IPS-18c (cell line): Measurements from ENCODE around the gene EPGN.

Experiments used
- H3K4me3 ChIP-seq: 2 replicates; pipeline ENCODE4 v1.7.0; 2013; ENCODE audit warnings: low read depth, mild to moderate bottlenecking, low read length, moderate library complexity; ENCODE audit not compliant: insufficient read depth
- H3K9me3 ChIP-seq: one replicate; pipeline ENCODE4 v1.6.1; 2013; ENCODE audit warnings: mild to moderate bottlenecking, low read length, moderate library complexity; ENCODE audit not compliant: control insufficient read depth, insufficient read depth

The EPGN gene

DNA sequence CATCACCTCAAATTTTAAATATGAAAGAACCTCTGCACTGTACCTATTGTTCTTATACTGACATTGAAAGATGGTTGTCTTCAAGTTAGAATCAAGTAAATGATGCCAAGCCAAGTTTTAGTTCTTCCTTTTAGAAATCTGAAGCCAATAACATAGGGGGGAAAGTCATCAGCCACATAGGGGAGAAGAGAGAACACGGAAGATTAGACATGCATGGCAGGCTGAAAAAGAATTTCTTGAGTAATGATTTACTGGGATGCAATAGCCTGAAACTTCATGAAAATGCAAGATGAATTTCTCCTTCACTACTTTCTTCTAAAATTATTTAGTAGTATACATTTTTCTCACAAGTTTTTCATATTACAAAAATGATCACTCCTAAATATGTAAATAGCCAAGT lies 13.6 kb upstream of the EPGN start:
- Histone ChIP-seq H3K9me3 (no peaks in the 10 kb centered on the region), H3K4me3 (no peak overlapping the region)

DNA sequence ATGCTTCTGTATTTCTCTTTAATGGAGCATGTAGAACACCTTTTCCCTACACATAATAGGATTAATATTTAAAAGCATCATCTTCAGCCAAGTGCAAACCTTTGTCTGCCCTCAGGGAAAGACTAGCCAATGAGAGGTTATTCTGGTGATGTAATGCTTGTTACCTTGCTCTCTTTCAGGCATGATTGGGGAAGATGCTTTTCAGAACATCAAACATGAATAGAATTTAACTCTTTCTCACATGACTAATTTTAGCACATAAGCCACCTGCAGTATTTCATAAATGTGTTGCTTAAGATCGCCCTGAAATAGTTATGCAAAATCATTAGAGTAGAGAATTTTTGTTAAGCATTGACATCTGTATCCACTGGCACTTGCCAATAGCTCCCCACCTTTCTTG lies 10.7 kb upstream of the EPGN start:
- Histone ChIP-seq H3K4me3 (no peak overlapping the region), H3K9me3 (no peaks in the 10 kb centered on the region)

DNA sequence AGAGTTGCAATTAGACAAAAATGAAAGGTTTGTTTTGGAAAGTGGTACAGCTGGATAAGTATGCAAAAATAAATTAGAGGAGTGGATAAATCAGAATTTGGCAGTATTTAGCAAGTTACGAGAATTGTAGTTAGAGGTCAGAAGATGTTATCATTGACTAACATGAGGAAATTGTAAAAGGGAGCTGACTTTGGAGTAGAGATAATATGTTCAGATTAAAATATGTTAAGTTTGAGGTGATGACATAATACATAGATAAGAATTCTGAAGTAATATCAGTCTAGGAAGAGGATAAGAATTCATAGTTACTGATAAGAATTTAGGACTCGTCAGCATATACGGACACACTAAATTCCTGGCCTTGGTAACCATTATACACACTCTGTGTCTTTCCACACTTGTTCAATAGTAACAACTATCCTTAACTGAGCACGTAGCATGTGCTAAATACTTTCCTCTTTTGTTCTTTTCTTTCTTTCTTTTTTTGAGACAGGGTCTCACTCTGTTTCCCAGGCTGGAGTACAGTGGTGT lies 4.1 kb upstream of the EPGN start:
- Histone ChIP-seq H3K4me3 (no peak overlapping the region), H3K9me3 (no peaks in the 10 kb centered on the region)

DNA sequence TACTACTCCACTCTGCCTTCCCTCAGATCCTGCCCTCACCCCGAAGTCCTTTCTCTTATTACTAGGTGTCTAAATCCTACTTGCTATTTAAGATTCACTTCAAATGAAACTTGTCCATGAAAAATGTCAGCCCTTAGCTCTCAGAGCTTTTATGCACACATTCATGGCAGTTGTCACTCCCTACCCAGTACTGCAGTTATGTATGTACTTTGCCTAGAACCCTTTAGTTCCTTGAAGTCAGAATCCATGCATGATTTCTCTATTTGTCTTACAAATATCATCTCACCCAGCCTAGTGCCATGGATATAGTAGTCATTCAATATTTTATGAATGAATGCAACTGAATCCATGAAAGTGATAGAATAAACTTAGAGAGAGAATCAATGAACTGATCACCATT lies 3.3 kb upstream of the EPGN start:
- Histone ChIP-seq H3K9me3 (no peaks in the 10 kb centered on the region), H3K4me3 (no peak overlapping the region)

DNA sequence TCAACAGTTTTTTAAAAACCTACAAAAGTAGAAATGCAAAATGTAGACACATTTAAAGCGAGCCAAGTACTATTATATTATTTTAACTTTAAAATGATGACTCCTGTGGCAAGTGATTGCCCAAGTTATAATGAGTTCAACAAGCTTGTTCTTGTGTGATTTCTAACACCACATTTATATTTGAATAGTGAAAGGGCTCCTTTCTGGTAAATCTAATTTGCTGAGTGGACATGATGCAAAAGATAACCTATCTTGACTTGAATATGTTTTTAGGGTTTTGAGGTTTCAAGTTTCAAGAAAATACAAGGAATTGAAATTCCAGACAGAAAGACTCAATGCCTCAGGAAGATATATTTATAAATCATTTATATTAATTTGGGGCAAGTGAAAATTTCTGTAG lies 1.1 kb upstream of the EPGN start:
- Histone ChIP-seq H3K9me3 (no peaks in the 10 kb centered on the region), H3K4me3 (no peak overlapping the region)

DNA sequence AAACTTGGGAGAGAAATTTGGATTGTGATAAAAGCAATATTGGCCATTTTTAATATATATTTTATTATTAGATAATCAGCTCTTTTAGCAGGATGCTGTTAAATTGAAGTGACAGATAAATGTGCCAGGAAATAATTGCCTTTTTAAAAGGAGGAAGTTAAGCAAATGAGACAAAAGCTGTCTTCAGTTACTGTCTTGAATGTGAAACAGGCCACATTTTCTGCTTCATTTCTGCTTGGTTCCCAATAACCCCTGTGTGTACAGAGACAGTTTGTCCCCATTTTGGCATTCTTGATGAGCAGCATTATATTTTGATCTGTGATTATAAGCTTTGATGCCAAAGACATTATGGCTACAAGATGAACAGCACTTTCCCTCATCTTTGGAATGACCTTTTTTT lies 953 bp downstream of the EPGN start:
- H3K9me3 ChIP-seq = no peaks in the 10 kb centered on the region

DNA sequence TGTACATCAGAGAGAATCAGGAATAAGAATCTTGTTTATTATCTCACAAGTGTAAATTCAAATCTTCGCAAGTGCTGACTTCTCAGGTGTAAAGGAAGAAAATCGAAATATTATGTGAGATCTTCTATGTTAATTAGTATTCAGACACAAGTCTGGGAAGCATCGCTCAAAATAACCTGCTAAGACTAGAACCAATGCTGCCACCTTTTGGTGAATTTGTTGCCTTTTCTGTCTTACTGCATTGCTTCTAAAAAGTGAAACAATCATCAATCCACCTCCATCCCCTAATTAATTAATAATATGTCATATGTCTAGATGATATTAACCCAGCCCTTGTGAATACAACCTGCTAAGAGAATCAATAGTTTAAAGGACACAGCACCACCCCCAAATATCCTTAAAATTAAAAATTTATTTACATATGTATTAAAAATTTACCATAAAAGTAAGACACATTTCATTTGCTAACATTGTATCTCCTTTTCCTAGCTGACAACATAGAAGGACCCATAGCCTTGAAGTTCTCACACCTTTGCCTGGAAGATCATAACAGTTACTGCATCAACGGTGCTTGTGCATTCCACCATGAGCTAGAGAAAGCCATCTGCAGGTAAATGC lies 3.5 kb downstream of the EPGN start:
- Histone ChIP-seq H3K4me3 (no peak overlapping the region), H3K9me3 (no peaks in the 10 kb centered on the region)

More for the DNA sequence above, 953 bp downstream of the EPGN start:
- no peak overlapping the region for H3K4me3 ChIP-seq

DNA sequence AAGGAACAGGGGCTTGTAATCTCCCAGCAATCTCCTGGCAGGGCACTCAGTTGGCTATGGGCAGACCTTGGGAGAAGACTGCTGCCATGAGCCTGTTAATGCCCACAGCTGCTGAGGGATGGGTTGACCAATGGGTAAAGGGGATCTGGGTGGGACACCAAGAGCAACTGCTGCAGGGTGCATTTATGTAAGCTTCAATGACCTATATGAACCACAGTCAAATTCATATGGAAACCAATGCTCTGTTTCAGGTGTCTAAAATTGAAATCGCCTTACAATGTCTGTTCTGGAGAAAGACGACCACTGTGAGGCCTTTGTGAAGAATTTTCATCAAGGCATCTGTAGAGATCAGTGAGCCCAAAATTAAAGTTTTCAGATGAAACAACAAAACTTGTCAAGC lies 6.1 kb downstream of the EPGN start:
- Histone ChIP-seq H3K9me3 (no peaks in the 10 kb centered on the region), H3K4me3 (no peak overlapping the region)

DNA sequence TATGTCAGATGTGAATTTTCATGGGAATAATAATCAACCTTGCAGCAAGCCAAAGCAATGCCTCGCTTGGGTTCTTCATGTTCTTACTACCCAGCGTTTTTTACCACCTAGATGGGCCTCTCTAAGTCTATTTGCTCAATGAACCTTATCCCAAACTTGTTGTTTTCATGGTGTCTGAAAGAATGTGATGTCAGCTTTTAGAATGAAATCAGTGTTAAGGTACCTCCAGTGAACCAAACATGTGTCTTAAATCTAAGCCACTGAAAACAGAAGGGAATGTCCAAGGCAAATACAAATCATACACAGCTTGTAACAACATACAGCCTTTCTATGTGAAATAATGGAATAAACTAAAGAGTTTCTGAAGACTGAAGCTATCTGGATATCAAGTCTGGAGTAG lies 6.7 kb downstream of the EPGN start:
- Histone ChIP-seq H3K4me3 (no peak overlapping the region), H3K9me3 (no peaks in the 10 kb centered on the region)

DNA sequence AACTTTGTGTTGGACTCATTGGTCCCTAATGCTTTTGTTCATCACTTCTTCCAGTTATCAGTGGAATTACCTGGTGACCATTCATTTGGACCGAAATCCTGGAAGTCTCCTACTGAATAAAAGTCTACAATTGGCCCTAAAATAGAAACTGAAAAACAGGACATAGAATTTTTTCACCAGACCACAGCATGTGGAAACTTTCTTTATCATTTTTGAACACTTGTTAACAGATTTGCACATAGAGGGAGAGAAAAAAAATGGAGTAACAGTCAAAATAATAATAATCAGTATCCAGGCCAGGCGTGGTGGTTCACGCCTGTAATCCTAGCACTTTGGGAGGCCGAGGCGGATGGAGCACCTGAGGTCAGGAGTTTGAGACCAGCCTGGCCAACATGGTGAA lies 7.1 kb downstream of the EPGN start:
- no peaks in the 10 kb centered on the region for H3K9me3 ChIP-seq
- no peak overlapping the region for H3K4me3 ChIP-seq

DNA sequence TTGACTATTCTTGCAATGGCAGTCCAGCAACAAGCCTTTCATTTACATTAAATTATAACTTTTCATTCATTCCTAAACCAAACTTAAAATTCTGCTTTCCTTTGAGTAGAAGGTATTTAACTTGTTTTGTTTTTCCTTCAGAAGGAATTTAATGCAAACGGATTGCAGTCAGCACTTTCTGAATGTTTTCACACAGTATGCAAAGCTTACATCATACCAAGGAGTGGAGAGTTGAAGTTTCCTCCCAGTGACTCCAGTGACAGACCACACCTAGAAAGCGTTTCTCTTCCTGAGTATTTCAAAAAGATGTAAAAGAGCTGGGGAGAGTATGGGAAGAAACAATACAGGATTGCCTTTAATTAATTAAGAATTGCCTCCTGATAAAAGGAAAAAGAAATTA lies 8.1 kb downstream of the EPGN start:
- H3K4me3 ChIP-seq = no peak overlapping the region
- H3K9me3 ChIP-seq = no peaks in the 10 kb centered on the region

DNA sequence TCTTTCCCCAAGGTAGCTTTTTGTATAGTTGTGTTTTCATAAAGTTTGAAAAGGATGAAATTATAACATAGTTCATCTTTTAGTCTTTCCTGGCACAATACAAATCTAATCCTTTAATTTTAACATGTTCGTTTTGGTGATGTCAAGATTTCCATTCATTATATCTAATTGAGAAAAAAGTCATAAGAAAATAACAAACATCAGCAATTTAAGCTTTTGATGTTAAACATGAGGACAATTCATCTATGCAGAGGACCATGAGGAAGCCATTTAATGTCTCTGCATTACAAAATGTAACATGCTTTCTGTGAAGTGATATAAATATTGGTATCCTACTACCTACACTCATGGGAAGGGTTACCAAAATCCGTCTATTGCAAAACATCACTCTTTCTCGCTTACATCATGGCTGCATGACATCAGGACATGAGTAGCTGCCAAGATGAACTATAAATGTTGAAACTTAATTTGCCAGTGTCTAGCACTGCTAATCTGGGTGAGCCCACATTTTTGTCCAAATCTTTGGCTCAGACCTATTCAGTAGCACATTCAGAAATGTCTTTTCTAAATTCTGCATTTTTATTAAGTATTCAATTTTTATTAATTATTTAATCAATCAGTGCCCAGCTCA lies 9.5 kb downstream of the EPGN start:
- H3K9me3 ChIP-seq = no peaks in the 10 kb centered on the region
- H3K4me3 ChIP-seq = no peak overlapping the region

DNA sequence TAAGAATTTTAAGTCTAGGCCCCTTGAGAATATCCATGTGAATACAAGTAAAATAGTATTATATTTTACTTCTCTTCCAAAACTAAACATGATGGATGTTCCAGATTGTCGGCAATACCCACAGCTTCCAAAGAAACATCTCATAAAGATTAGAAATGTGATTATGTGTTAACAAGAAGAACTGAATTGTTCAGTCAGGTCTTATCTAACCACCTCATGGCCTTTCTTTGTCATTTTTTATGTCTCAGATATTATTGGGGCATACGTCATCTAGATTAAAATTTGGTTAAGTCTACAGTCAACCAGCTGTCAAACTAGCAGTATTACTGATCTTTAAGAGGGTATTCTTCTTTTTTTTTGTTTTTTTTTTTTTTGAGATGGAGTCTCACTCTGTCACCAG lies 10.0 kb downstream of the EPGN start:
- Histone ChIP-seq H3K9me3 (no peaks in the 10 kb centered on the region), H3K4me3 (no peak overlapping the region)

DNA sequence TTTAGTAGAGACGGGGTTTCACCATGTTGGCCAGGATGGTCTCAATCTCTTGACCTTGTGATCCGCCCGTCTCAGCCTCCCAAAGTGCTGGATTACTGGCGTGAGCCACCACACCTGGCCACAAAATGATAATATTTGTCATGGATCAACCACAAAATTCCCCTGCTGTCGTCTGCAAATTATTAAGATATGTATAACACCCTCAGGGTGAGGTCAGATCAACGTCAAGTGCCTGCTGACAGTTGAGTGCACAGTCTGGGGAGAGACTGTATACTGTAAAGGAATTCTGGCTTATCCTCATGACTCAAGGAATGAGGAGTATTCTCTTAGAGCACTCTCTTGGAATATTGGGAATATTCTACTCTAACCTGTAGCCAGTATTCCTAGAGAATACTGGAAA lies 11.2 kb downstream of the EPGN start:
- Histone ChIP-seq H3K4me3 (no peak overlapping the region), H3K9me3 (no peaks in the 10 kb centered on the region)

DNA sequence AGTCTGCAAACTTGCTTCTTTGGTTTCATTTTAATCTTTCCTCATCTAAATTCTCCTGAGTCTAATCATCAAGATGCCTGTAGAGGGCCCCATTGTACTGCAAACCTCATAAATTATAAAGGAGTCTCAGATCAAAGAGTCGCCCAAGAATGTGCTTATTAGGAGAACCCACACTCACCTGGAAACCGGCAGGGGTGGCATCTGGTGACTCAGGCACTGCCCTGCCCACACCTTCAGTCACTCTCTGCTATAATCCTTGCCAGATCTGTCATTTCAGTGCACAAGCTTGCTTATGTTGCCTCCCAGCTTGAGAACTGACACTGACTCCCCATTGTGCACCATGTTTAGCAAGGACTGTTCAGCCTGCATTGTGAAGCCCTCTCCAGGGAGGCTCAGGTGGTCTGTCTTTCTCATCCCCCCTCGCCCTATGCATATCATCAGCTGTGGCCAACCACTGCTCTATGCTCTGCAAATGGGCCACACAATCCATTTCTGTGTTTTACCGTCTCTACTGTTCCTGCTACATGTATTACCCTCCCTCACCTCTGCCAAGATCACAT lies 12.4 kb downstream of the EPGN start:
- no peak overlapping the region; the same call in 1 of the 2 replicates for H3K4me3 ChIP-seq

DNA sequence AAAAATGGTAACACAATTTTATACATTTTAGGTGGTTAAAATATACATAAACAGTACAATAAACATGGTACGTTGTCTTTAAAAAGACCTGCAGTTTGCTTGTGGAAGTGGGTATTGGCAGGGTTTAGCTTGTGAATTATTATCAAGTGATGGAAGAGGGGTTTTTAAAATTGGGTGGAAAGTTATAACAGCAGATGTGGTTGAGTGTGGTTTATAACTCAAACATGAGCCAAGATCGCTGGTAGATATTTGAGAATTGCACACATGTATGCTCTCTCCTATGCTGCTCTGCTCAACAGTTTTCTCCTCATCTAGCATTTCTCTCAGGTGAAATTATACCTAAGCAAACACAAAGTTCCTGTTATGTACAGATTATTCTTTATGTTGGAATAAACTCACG lies 14.0 kb downstream of the EPGN start:
- no peak overlapping the region for H3K4me3 ChIP-seq
- no peaks in the 10 kb centered on the region for H3K9me3 ChIP-seq

More for the DNA sequence above, 12.4 kb downstream of the EPGN start:
- no peaks in the 10 kb centered on the region for H3K9me3 ChIP-seq

DNA sequence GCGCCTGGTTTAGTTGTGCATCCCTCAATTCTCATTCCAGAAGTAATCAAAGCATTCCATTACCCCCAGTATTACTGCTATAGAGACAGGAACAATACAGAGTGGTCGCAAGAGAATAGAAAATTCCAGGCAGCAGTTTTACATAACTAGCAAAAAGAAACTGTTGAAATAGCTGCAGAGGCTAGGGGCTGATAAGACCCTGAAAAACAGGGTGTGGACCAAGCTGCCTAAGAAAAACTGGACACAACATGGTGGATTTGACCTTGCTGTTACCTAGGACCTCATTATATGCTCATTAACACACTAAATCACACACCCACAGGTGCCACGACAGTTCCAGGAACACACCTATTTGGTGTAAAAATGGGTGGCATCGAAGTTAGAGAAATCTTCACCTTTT lies 15.4 kb downstream of the EPGN start:
- Histone ChIP-seq H3K9me3 (no peaks in the 10 kb centered on the region), H3K4me3 (no peak overlapping the region)

DNA sequence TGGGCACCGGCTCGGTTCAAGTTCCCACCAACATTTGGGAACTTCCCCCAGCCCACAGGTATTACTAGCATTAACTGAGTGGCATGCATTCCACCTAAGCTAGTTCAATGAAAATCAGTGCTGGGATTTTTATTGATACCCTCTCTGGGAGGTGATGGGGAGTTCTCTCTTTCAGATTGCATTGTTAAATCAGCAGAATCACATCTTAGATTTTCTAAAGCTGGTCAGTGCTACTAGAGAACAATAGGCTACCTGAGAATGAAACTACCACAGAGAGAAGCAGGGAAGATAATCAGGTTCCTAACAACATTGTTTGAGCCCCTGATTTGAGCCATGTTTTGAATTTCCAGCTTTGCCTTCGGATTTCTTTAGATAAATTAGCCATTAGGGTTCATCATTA lies 16.0 kb downstream of the EPGN start:
- Histone ChIP-seq H3K9me3 (no peaks in the 10 kb centered on the region), H3K4me3 (no peak overlapping the region)
